ENCODE data around the gene BCAR1. TPM values are rescaled to one million over a fixed set of nuclear protein-coding genes. Genes with fewer than 3 reads are reported as not detected.

Gene BCAR1
- total and polyA plus RNA-seq, 2 of the 13 experiments (the other 11 are each of a cell fraction or from before 2014, with no cell fraction given), result 48.1 to 51.7 TPM

DNA sequence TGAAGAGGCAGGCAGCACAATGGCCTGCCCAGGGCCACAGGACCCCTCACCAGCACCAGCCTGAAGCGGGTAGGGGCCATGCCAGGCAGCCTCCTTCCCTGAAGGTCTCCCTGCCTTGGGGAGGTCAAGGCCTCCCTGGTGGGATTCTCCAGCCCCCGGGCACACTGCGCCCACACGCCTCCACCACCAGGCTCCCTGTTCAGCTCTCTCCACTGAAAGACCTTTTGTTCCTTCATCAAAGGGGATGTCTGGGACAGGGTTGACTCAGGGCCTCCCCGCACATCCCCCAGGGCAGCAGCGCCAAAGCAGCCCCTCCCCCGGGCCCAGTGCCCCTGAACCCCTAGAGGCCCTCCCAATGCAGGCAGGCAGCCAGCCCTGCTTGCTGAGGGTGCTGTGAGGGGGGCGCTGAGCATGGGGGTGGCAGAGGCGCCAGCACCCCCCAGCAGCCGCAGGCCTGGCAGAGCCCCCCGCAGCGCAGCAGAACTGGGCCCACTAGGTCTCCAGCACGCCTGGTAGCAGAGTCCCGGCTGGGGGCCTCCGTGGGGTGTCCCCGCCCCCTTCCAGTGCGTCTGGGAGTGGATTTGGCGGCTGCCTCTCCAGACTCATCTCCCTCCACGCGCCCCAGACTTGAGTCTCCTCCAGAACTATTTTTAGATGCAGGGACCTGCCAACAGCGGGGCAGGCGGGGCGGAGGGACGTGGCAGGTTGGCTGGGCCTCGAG is 13.1 kb downstream of the BCAR1 start (continued):
- TF ChIP-seq SIN3A (IDR thresholded peaks at IDR 0.05; ENCODE audit: borderline replicate concordance, low read depth, low read length) (no peak), ZFP1 (CRISPR knock-in tag; IDR thresholded peaks at IDR 0.05) (no peak), KLF9 (CRISPR knock-in tag; IDR thresholded peaks at IDR 0.05; ENCODE audit: low read depth) (no peak), POLR2A (IDR thresholded peaks at IDR 0.05; ENCODE audit: insufficient read depth in 1 of 2, low read depth in 2 of 2, low read length in 2 of 2) (no peak), ZSCAN9 (CRISPR knock-in tag; IDR thresholded peaks at IDR 0.05; ENCODE audit: borderline replicate concordance) (no peak), IKZF4 (CRISPR knock-in tag; IDR thresholded peaks at IDR 0.05; ENCODE audit: borderline replicate concordance, low read depth, not compliant biosample characterization) (no peak), HOXA3 (CRISPR knock-in tag; IDR thresholded peaks at IDR 0.05) (peak; percentile 69), MED8 (CRISPR knock-in tag; IDR thresholded peaks at IDR 0.05; ENCODE audit: insufficient replicate concordance) (peak; percentile 58), WIZ (CRISPR knock-in tag; IDR thresholded peaks at IDR 0.05) (no peak), KDM2A (CRISPR knock-in tag; IDR thresholded peaks at IDR 0.05; ENCODE audit: borderline replicate concordance, low read depth) (peak; percentile 32; the same call in 1 of the 2 replicates), CAMTA2 (CRISPR knock-in tag; IDR thresholded peaks at IDR 0.05; ENCODE audit: borderline replicate concordance) (no peak), AGO1 (IDR thresholded peaks at IDR 0.05; ENCODE audit: low read depth, low read length, poor library complexity, severe bottlenecking) (no peak), MTA3 (CRISPR knock-in tag; IDR thresholded peaks at IDR 0.05) (no peak), SRY (CRISPR knock-in tag; IDR thresholded peaks at IDR 0.05) (no peak), SATB2 (CRISPR knock-in tag; IDR thresholded peaks at IDR 0.05) (no peak), ZNF12 (CRISPR knock-in tag; IDR thresholded peaks at IDR 0.05) (no peak), ZFP36 (IDR thresholded peaks at IDR 0.05; ENCODE audit: borderline replicate concordance, low read depth, low read length, partially characterized antibody) (no peak), NAIF1 (CRISPR knock-in tag; IDR thresholded peaks at IDR 0.05; ENCODE audit: borderline replicate concordance) (no peak)
- TF ChIP-seq, protein P1, sequence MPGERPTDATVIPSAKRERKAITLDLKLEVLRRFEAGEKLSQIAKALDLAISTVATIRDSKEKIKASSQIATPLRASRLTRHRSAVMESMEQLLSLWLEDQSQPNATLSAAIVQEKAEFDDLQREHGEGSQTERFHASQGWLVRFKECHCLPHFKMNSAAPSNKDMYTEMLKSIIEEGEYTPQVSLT (CRISPR knock-in tag; IDR thresholded peaks at IDR 0.05; ENCODE audit: borderline replicate concordance, low read depth), result no peak
- TF ChIP-seq, protein P2, sequence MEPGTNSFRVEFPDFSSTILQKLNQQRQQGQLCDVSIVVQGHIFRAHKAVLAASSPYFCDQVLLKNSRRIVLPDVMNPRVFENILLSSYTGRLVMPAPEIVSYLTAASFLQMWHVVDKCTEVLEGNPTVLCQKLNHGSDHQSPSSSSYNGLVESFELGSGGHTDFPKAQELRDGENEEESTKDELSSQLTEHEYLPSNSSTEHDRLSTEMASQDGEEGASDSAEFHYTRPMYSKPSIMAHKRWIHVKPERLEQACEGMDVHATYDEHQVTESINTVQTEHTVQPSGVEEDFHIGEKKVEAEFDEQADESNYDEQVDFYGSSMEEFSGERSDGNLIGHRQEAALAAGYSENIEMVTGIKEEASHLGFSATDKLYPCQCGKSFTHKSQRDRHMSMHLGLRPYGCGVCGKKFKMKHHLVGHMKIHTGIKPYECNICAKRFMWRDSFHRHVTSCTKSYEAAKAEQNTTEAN (CRISPR knock-in tag; conservative IDR thresholded peaks at IDR 0.05), result no peak
- TF ChIP-seq, protein P3, sequence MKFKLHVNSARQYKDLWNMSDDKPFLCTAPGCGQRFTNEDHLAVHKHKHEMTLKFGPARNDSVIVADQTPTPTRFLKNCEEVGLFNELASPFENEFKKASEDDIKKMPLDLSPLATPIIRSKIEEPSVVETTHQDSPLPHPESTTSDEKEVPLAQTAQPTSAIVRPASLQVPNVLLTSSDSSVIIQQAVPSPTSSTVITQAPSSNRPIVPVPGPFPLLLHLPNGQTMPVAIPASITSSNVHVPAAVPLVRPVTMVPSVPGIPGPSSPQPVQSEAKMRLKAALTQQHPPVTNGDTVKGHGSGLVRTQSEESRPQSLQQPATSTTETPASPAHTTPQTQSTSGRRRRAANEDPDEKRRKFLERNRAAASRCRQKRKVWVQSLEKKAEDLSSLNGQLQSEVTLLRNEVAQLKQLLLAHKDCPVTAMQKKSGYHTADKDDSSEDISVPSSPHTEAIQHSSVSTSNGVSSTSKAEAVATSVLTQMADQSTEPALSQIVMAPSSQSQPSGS (CRISPR knock-in tag; IDR thresholded peaks at IDR 0.05), result no peak
- TF ChIP-seq, protein P4, sequence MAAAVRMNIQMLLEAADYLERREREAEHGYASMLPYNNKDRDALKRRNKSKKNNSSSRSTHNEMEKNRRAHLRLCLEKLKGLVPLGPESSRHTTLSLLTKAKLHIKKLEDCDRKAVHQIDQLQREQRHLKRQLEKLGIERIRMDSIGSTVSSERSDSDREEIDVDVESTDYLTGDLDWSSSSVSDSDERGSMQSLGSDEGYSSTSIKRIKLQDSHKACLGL (CRISPR knock-in tag; IDR thresholded peaks at IDR 0.05), result no peak
- TF ChIP-seq, protein P5, sequence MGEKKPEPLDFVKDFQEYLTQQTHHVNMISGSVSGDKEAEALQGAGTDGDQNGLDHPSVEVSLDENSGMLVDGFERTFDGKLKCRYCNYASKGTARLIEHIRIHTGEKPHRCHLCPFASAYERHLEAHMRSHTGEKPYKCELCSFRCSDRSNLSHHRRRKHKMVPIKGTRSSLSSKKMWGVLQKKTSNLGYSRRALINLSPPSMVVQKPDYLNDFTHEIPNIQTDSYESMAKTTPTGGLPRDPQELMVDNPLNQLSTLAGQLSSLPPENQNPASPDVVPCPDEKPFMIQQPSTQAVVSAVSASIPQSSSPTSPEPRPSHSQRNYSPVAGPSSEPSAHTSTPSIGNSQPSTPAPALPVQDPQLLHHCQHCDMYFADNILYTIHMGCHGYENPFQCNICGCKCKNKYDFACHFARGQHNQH (CRISPR knock-in tag; IDR thresholded peaks at IDR 0.05), result 0 out of 2 replicates have a peak, but pooled peaks have one; percentile 30
- TF ChIP-seq, protein P6, sequence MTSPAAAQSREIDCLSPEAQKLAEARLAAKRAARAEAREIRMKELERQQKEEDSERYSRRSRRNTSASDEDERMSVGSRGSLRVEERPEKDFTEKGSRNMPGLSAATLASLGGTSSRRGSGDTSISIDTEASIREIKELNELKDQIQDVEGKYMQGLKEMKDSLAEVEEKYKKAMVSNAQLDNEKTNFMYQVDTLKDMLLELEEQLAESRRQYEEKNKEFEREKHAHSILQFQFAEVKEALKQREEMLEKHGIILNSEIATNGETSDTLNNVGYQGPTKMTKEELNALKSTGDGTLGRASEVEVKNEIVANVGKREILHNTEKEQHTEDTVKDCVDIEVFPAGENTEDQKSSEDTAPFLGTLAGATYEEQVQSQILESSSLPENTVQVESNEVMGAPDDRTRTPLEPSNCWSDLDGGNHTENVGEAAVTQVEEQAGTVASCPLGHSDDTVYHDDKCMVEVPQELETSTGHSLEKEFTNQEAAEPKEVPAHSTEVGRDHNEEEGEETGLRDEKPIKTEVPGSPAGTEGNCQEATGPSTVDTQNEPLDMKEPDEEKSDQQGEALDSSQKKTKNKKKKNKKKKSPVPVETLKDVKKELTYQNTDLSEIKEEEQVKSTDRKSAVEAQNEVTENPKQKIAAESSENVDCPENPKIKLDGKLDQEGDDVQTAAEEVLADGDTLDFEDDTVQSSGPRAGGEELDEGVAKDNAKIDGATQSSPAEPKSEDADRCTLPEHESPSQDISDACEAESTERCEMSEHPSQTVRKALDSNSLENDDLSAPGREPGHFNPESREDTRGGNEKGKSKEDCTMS (CRISPR knock-in tag; conservative IDR thresholded peaks at IDR 0.05), result no peak

Data from HepG2 (cell line).